ENCODE data around the gene SLC24A4.

SLC24A4 gene

GRCh38 chr14:92451755-92452154 is 128.8 kb downstream of the SLC24A4 start:
- no peak for FAIRE-seq
- no peak for DNase-seq (ENCODE audit: insufficient read length, low spot score)
- TF ChIP-seq POLR2A (IDR thresholded peaks at IDR 0.05; ENCODE audit: low read depth, low read length) (no peak), POLR2AphosphoS5 (IDR thresholded peaks at IDR 0.05; ENCODE audit: low read depth, low read length) (no peak), PAX5 (IDR thresholded peaks at IDR 0.05; ENCODE audit: insufficient read depth, low read length, severe bottlenecking) (no peak), TAF1 (IDR thresholded peaks at IDR 0.05; ENCODE audit: low read depth, low read length) (no peak), POU2F2 (IDR thresholded peaks at IDR 0.05; ENCODE audit: low read depth, low read length) (no peak), SPI1 (IDR thresholded peaks at IDR 0.05; ENCODE audit: low read depth, low read length) (no peak)

- TF ChIP-seq POLR2AphosphoS5 (IDR thresholded peaks at IDR 0.05; ENCODE audit: low read depth, low read length) (no peak), PAX5 (IDR thresholded peaks at IDR 0.05; ENCODE audit: insufficient read depth, low read length, severe bottlenecking) (no peak), POU2F2 (IDR thresholded peaks at IDR 0.05; ENCODE audit: low read depth, low read length) (no peak), SPI1 (IDR thresholded peaks at IDR 0.05; ENCODE audit: low read depth, low read length) (no peak), POLR2A (IDR thresholded peaks at IDR 0.05; ENCODE audit: low read depth, low read length) (no peak), TAF1 (IDR thresholded peaks at IDR 0.05; ENCODE audit: low read depth, low read length) (no peak)
- DNase-seq (ENCODE audit: insufficient read length, low spot score) (no peak), FAIRE-seq (no peak)
Measured at GRCh38 chr14:92452471-92452870, 129.5 kb downstream of the SLC24A4 start.

- FAIRE-seq (no peak), DNase-seq (ENCODE audit: insufficient read length, low spot score) (no peak)
- no peak for TF ChIP-seq TAF1 (IDR thresholded peaks at IDR 0.05; ENCODE audit: low read depth, low read length)
- TF ChIP-seq PAX5 (IDR thresholded peaks at IDR 0.05; ENCODE audit: insufficient read depth, low read length, severe bottlenecking), result no peak
- TF ChIP-seq POU2F2 (IDR thresholded peaks at IDR 0.05; ENCODE audit: low read depth, low read length), result no peak
- no peak for TF ChIP-seq POLR2A (IDR thresholded peaks at IDR 0.05; ENCODE audit: low read depth, low read length)
- no peak for TF ChIP-seq POLR2AphosphoS5 (IDR thresholded peaks at IDR 0.05; ENCODE audit: low read depth, low read length)
- no peak for TF ChIP-seq SPI1 (IDR thresholded peaks at IDR 0.05; ENCODE audit: low read depth, low read length)
Measured at GRCh38 chr14:92453691-92454090, 130.7 kb downstream of the SLC24A4 start.

GRCh38 chr14:92455231-92455630 is 132.3 kb downstream of the SLC24A4 start:
- no peak for FAIRE-seq

GRCh38 chr14:92456215-92457015 is 133.4 kb downstream of the SLC24A4 start:
- no peak for TF ChIP-seq POLR2A (IDR thresholded peaks at IDR 0.05; ENCODE audit: low read depth, low read length)
- no peak for TF ChIP-seq PAX5 (IDR thresholded peaks at IDR 0.05; ENCODE audit: insufficient read depth, low read length, severe bottlenecking)
- TF ChIP-seq SPI1 (IDR thresholded peaks at IDR 0.05; ENCODE audit: low read depth, low read length), result no peak
- TF ChIP-seq POU2F2 (IDR thresholded peaks at IDR 0.05; ENCODE audit: low read depth, low read length), result no peak
- TF ChIP-seq POLR2AphosphoS5 (IDR thresholded peaks at IDR 0.05; ENCODE audit: low read depth, low read length), result no peak
- TF ChIP-seq TAF1 (IDR thresholded peaks at IDR 0.05; ENCODE audit: low read depth, low read length), result no peak
- FAIRE-seq, result peak; percentile 5
- peak; percentile 41 for DNase-seq (ENCODE audit: insufficient read length, low spot score)

More at GRCh38 chr14:92455231-92455630, 132.3 kb downstream of the SLC24A4 start:
- DNase-seq (ENCODE audit: insufficient read length, low spot score), result no peak
- TF ChIP-seq POLR2A (IDR thresholded peaks at IDR 0.05; ENCODE audit: low read depth, low read length), result no peak
- no peak for TF ChIP-seq SPI1 (IDR thresholded peaks at IDR 0.05; ENCODE audit: low read depth, low read length)
- no peak for TF ChIP-seq POU2F2 (IDR thresholded peaks at IDR 0.05; ENCODE audit: low read depth, low read length)
- TF ChIP-seq POLR2AphosphoS5 (IDR thresholded peaks at IDR 0.05; ENCODE audit: low read depth, low read length), result no peak
- TF ChIP-seq TAF1 (IDR thresholded peaks at IDR 0.05; ENCODE audit: low read depth, low read length), result no peak

DNA sequence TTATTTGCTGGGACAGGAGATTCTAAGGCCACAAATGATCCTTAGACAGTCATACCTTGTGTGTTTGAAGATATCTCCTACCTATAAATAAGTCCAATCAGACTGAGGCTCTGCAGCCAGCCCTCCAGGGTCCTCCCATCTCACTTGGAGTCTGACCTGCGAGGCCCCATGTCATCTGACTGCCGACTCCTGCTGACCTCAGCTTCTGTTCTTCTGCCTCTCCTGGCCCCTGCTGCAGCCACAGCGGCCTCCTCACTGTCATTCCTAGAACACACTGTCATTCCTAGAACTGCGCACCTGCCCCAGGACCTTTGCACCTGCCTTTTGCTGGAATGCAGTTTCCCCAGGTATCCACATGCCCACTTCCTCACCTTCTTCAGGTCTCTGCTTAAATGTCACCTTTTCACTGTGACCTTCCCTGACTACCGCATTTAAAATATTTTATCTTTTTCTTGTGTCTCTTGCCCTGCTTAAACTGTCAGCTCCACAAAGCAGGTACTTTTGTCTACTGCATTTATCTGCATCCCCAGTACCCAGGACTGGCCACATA is 134.1 kb downstream of the SLC24A4 start:
- no peak for DNase-seq (ENCODE audit: insufficient read length, low spot score)
- TF ChIP-seq POU2F2 (IDR thresholded peaks at IDR 0.05; ENCODE audit: low read depth, low read length) (no peak), POLR2AphosphoS5 (IDR thresholded peaks at IDR 0.05; ENCODE audit: low read depth, low read length) (no peak), POLR2A (IDR thresholded peaks at IDR 0.05; ENCODE audit: low read depth, low read length) (no peak), PAX5 (IDR thresholded peaks at IDR 0.05; ENCODE audit: insufficient read depth, low read length, severe bottlenecking) (no peak), SPI1 (IDR thresholded peaks at IDR 0.05; ENCODE audit: low read depth, low read length) (no peak), TAF1 (IDR thresholded peaks at IDR 0.05; ENCODE audit: low read depth, low read length) (no peak)
- FAIRE-seq, result no peak

DNA sequence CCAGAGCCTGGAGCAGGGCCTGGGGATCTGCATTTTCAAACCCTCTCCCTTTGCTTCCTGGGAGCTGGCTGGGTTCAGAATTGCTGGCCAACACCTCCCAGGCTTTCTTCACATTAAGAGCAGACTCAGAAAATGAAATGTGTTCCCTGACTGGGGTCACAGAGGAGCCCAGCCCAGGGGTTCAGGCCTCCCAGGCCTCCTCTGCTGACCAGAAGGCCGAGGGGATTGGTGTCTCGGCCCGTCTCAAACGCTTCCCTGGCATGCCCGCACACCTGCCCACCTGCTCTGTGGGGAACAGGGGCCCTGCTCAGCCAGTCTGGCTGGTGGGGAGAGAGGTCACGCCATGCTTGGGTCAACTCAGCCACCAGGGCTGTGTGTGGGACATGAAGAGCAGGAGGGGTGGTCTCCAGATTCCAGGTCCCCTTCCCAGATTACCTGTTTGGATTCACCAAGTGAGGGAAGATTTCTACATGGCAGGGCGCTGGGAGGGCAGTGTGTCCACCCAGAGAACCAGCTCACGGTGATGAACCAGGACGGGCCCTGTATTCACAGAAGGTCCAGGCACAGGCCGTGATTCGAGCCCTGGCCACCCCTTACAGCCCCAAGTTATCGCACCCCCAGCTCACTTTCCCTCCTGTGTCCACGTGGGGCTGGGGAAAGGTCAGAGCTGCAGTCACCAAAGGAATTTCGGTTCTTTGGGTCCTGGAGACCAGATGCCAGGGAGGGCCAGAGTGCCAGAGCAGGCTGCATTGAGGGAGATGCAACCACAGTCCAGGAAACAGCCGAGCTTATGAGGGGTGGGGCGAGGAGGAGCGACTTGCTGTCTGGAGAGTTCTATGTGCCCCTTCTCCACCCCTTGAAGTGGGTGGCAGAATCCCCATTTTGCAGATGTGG is 135.4 kb downstream of the SLC24A4 start:
- TF ChIP-seq PAX5 (IDR thresholded peaks at IDR 0.05; ENCODE audit: insufficient read depth, low read length, severe bottlenecking), result no peak
- no peak for TF ChIP-seq POLR2A (IDR thresholded peaks at IDR 0.05; ENCODE audit: low read depth, low read length)
- no peak for TF ChIP-seq TAF1 (IDR thresholded peaks at IDR 0.05; ENCODE audit: low read depth, low read length)
- no peak for TF ChIP-seq POLR2AphosphoS5 (IDR thresholded peaks at IDR 0.05; ENCODE audit: low read depth, low read length)
- TF ChIP-seq SPI1 (IDR thresholded peaks at IDR 0.05; ENCODE audit: low read depth, low read length), result no peak
- TF ChIP-seq POU2F2 (IDR thresholded peaks at IDR 0.05; ENCODE audit: low read depth, low read length), result no peak
- DNase-seq (ENCODE audit: insufficient read length, low spot score) (no peak), FAIRE-seq (no peak)

- DNase-seq (ENCODE audit: insufficient read length, low spot score) (no peak), FAIRE-seq (no peak)
- TF ChIP-seq POLR2AphosphoS5 (IDR thresholded peaks at IDR 0.05; ENCODE audit: low read depth, low read length), result no peak
- TF ChIP-seq TAF1 (IDR thresholded peaks at IDR 0.05; ENCODE audit: low read depth, low read length), result no peak
- no peak for TF ChIP-seq SPI1 (IDR thresholded peaks at IDR 0.05; ENCODE audit: low read depth, low read length)
- no peak for TF ChIP-seq PAX5 (IDR thresholded peaks at IDR 0.05; ENCODE audit: insufficient read depth, low read length, severe bottlenecking)
- TF ChIP-seq POU2F2 (IDR thresholded peaks at IDR 0.05; ENCODE audit: low read depth, low read length), result no peak
- TF ChIP-seq POLR2A (IDR thresholded peaks at IDR 0.05; ENCODE audit: low read depth, low read length), result no peak
Measured at GRCh38 chr14:92459030-92459949, 136.3 kb downstream of the SLC24A4 start.
